ENCODE results near the gene TET3.

DNA sequence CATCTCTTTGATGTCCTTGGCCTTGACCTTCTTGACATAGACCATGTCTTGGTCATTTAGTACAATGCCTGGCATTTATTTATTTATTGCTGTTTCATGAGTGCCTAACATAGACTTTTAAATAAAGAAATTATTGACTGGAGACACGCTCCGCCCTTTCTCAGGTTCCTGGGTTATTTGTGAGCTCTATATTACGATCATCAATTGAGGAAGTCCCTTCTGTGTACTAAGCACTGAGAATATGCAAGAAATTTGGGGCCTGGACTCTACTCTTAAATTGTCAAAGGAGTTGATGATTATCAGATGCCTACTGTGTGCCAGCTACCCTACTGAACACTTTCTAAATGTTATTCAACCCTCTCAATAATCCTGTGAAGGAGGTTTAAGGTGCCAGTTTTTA lies 19.7 kb upstream of the TET3 start:
- TF ChIP-seq CTCF (IDR thresholded peaks at IDR 0.05) (no peak), POLR2A (IDR thresholded peaks at IDR 0.05) (no peak)
